HepG2 (cell line): Measurements from ENCODE around the gene AQP12A. TPM values are rescaled to one million over a fixed set of nuclear protein-coding genes. Genes with fewer than 3 reads are reported as not detected.

Experiments
- ATAC-seq: fragments of 200-7000 bp; cut with Tn5 transposase; 3 replicates; pipeline ENCODE4 v1.9.1; 2020; ENCODE audit warnings: mild to moderate bottlenecking, moderate library complexity
- BruUV-seq: library from RNA; stranded (reverse); fragments of 400-500 nt; replicated peaks from 2 replicates; lab custom pipeline; 2021; lab: Mats Ljungman, UMichigan
- CTCF ChIA-PET: fragments of 300-600 bp; formaldehyde crosslinking; extraction: SDS; loops from one replicate; lab custom pipeline; 2021; ENCODE audit warnings: low total read pairs, inconsistent platforms, low intra/inter-chr PET ratio; lab: Yijun Ruan, JAX
- POLR2A ChIA-PET: fragments of 350-600 bp; sonication (Branson Sonifier 250); formaldehyde crosslinking; loops from one replicate; lab custom pipeline; 2020; ENCODE audit warnings: antibody characterized with exemption, inconsistent platforms; lab: Yijun Ruan, JAX
- DNase-seq: peaks from one replicate; pipeline ENCODE4 v3.0.0-alpha.2; 2015; ENCODE audit warnings: low spot score
- FAIRE-seq: peaks from 3 replicates; lab custom pipeline; 2011; peaks lifted over from hg19 to GRCh38; lab: Jason Lieb, UNC
- H2AFZ ChIP-seq: one replicate; pipeline ENCODE4 v1.6.1; 2011; ENCODE audit warnings: low read length, inconsistent platforms
- H3K27ac ChIP-seq: fragments of 300-600 bp; 3 replicates; pipeline ENCODE4 v1.8.0; 2011; ENCODE audit warnings: mixed run types, mild to moderate bottlenecking, mixed read lengths, low read length, inconsistent platforms; ENCODE audit not compliant: insufficient read depth; ENCODE audit errors: extremely low read length
- H3K27me3 ChIP-seq, 2 experiments: fragments of 200-600 bp in 1 of 2; 2 replicates in 1 of 2; 3 replicates in 1 of 2; pipeline versions ENCODE4 v1.6.0 to v1.8.0; 2011; ENCODE audit warnings: low read length in 2 of 2, mild to moderate bottlenecking in 2 of 2, moderate library complexity in 2 of 2, inconsistent platforms in 1 of 2; ENCODE audit not compliant: insufficient read depth in 2 of 2, control insufficient read depth in 1 of 2
- H3K36me3 ChIP-seq, 2 experiments: fragments of 200-600 bp in 1 of 2; replicated peaks in 1 of 2; 2 replicates in 1 of 2; 3 replicates in 1 of 2; pipeline versions ENCODE4 v1.5.1 to v1.8.0; 2011; ENCODE audit warnings: low read length in 2 of 2, inconsistent platforms in 1 of 2; ENCODE audit not compliant: insufficient read depth in 2 of 2, control insufficient read depth in 1 of 2
- H3K4me1 ChIP-seq: 2 replicates; pipeline ENCODE4 v1.5.1; 2012; ENCODE audit warnings: low read length, inconsistent platforms; ENCODE audit not compliant: insufficient read depth
- H3K4me2 ChIP-seq: 2 replicates; pipeline ENCODE4 v1.6.0; 2011; ENCODE audit warnings: low read depth, low read length, inconsistent platforms
- H3K4me3 ChIP-seq, 3 experiments: fragments of 200-600 bp in 1 of 3; sonication (generic), shearing (Covaris generic) in 1 of 3; replicated peaks in 1 of 3; 2 replicates each; pipeline ENCODE4 v1.5.1; 2011 to 2016; ENCODE audit warnings: low read length in 3 of 3, inconsistent platforms in 2 of 3, low read depth in 2 of 3, mild to moderate bottlenecking in 2 of 3, control low read depth in 1 of 3, mixed read lengths in 1 of 3; ENCODE audit not compliant: insufficient read depth in 1 of 3
- H3K79me2 ChIP-seq: one replicate; pipeline ENCODE4 v1.6.1; 2011; ENCODE audit warnings: low read length, inconsistent platforms; ENCODE audit not compliant: insufficient read depth
- H3K9ac ChIP-seq: 2 replicates; pipeline ENCODE4 v1.6.0; 2011; ENCODE audit warnings: mild to moderate bottlenecking, low read depth, low read length, inconsistent platforms; ENCODE audit not compliant: insufficient read depth
- H3K9me3 ChIP-seq: 2 replicates; pipeline ENCODE4 v1.5.1; 2012; ENCODE audit warnings: mild to moderate bottlenecking, low read length
- H4K20me1 ChIP-seq: 2 replicates; pipeline ENCODE4 v1.6.0; 2011; ENCODE audit warnings: inconsistent platforms, mild to moderate bottlenecking, low read length, moderate library complexity; ENCODE audit not compliant: insufficient read depth
- MATR3 ChIP-seq: sonication (generic); formaldehyde crosslinking; IDR thresholded peaks from 2 replicates; pipeline ENCODE4 v1.4.0; 2020; ENCODE audit warnings: missing genetic modification reagents
- MEF2D ChIP-seq: sonication (generic); formaldehyde crosslinking; IDR thresholded peaks from 2 replicates; pipeline ENCODE4 v1.5.1; 2020; ENCODE audit warnings: mild to moderate bottlenecking, missing genetic modification reagents
- MTA3 ChIP-seq: sonication (generic); formaldehyde crosslinking; IDR thresholded peaks from 2 replicates; pipeline ENCODE4 v1.4.0; 2020; ENCODE audit warnings: missing genetic modification reagents
- ZNF263 ChIP-seq: sonication (generic); formaldehyde crosslinking; IDR thresholded peaks from 2 replicates; pipeline ENCODE4 v1.4.0; 2020; ENCODE audit warnings: missing genetic modification reagents
- ZNF468 ChIP-seq: sonication (generic); formaldehyde crosslinking; IDR thresholded peaks from 2 replicates; pipeline ENCODE4 v1.8.0; 2022; ENCODE audit warnings: mild to moderate bottlenecking, moderate library complexity, missing genetic modification reagents
- ZNF720 ChIP-seq: sonication (generic); formaldehyde crosslinking; IDR thresholded peaks from 2 replicates; pipeline ENCODE4 v1.4.0; 2020; ENCODE audit warnings: missing genetic modification reagents
- WGBS: methylation state at CpG from one replicate; pipeline ENCODE4 v1.1.6; 2017; ENCODE audit warnings: low lambda C conversion rate; 5-methylcytosine and 5-hydroxymethylcytosine counted together
- in situ Hi-C: cut with HindIII; loops from 2 replicates; pipeline ENCODE4 v1.10.0; 2017; ENCODE audit warnings: low pct_unique_long_range_greater_than_20kb; ENCODE audit not compliant: extremely low pct_ligation_motif_present
- intact Hi-C: fragments of 100-400 bp; cut with micrococcal nuclease; formaldehyde crosslinking; loops from one replicate; pipeline ENCODE4 v1.10.0; 2022; ENCODE audit not compliant: unreplicated experiment
- polyA plus RNA-seq, 8 experiments: library from polyadenylated mRNA; depleted of rRNA in 3 of 8; stranded (reverse) in 7 of 8; unstranded in 1 of 8; fragments of >200 nt; fragmentation: Illumina TruSeq in 4 of 8; extraction: Trizol in 4 of 8; gene quantifications; 2 replicates each; pipeline versions ENCODE4 v1.2.1 to v1.2.3, GENCODE V29; 2011 to 2016; ENCODE audit warnings: low read depth in 4 of 8, missing spikeins in 1 of 8, mixed read lengths in 1 of 8; ENCODE audit not compliant: insufficient read depth in 1 of 8
- total RNA-seq, 5 experiments: library from RNA; depleted of rRNA; stranded (reverse); fragments of >200 nt; fragmentation: Illumina TruSeq; extraction: Trizol; gene quantifications; 2 replicates each; pipeline ENCODE4 v1.2.3, GENCODE V29; 2016; ENCODE audit warnings: low read depth in 1 of 5
- TF ChIP-seq, protein P1 (sequence below): sonication (generic); formaldehyde crosslinking; IDR thresholded peaks from 2 replicates; pipeline ENCODE4 v1.4.0; 2020; ENCODE audit warnings: mild to moderate bottlenecking, missing genetic modification reagents
- TF ChIP-seq, protein P2 (sequence below): IDR thresholded peaks from 2 replicates; pipeline ENCODE4 v1.6.1; 2012; ENCODE audit warnings: inconsistent platforms
- TF ChIP-seq, protein P3 (sequence below): sonication (generic); formaldehyde crosslinking; IDR thresholded peaks from 2 replicates; pipeline ENCODE4 v1.5.1; 2020; ENCODE audit warnings: mild to moderate bottlenecking, missing genetic modification reagents, borderline replicate concordance

AQP12A gene
- total and polyA plus RNA-seq, 2 of the 13 experiments (the other 11 are each of a cell fraction or from before 2014, with no cell fraction given): not detected

DNA sequence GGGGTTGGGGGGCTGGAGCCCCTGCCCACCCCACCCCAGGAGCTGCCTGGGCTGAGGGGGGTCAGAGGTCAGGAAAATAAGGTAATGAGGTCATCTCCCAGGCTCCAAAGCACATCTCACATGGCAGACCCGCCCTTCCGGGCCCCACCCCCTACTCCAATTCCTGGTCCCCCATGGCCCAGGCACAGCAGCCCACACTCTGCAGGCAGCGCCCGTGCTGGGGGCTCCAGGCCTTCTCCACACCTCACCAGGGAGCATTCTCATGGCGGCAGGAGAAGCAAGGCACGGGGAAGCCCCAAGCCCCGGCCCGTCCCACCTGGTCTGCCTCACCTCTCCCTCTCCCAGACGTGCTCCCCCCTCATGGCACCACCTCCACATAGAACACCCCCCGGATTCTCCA is 43.8 kb downstream of the AQP12A start:
- no peak for ATAC-seq
- Histone ChIP-seq H3K9me3 (no peaks in the 10 kb centered on the region), H3K27ac (no peak overlapping the region), H3K4me3 (no peak overlapping the region), H2AFZ (no peak overlapping the region), H3K4me2 (no peak overlapping the region), H3K79me2 (no peaks in the 10 kb centered on the region), H3K4me1 (no peaks in the 10 kb centered on the region), H3K27me3 (peaks cover 37 to 94% of the 10 kb centered on the region in 2 experiments), H3K9ac (no peak overlapping the region), H3K36me3 (no peaks in the 10 kb centered on the region), H4K20me1 (peaks cover 4% of the 10 kb centered on the region; the same call in 1 of the 2 replicates)
- no peak for TF ChIP-seq ZNF720 (CRISPR knock-in tag)
- no peak for TF ChIP-seq MEF2D (CRISPR knock-in tag)
- TF ChIP-seq, protein P1, sequence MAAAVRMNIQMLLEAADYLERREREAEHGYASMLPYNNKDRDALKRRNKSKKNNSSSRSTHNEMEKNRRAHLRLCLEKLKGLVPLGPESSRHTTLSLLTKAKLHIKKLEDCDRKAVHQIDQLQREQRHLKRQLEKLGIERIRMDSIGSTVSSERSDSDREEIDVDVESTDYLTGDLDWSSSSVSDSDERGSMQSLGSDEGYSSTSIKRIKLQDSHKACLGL (CRISPR knock-in tag): no peak
- no peak for TF ChIP-seq MTA3
- TF ChIP-seq ZNF468 (CRISPR knock-in tag): no peak
- no peak for TF ChIP-seq MATR3 (CRISPR knock-in tag)
- TF ChIP-seq, protein P2, sequence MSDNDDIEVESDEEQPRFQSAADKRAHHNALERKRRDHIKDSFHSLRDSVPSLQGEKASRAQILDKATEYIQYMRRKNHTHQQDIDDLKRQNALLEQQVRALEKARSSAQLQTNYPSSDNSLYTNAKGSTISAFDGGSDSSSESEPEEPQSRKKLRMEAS: no peak
- no peak for TF ChIP-seq ZNF263 (CRISPR knock-in tag)
- TF ChIP-seq, protein P3, sequence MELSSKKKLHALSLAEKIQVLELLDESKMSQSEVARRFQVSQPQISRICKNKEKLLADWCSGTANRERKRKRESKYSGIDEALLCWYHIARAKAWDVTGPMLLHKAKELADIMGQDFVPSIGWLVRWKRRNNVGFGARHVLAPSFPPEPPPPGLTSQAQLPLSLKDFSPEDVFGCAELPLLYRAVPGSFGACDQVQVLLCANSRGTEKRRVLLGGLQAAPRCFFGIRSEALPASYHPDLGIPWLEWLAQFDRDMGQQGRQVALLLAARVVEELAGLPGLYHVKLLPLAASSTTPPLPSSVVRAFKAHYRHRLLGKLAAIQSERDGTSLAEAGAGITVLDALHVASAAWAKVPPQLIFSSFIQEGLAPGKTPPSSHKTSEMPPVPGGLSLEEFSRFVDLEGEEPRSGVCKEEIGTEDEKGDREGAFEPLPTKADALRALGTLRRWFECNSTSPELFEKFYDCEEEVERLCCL (CRISPR knock-in tag): no peak
- ChIA-PET POLR2A (no interaction called here), CTCF (no interaction called here)
- DNase-seq: no peak
- in situ Hi-C loops (no loop called here), intact Hi-C loops (no loop called here)
- no TSS peak for BruUV-seq
- 22% methylated on average over 10 of the region's 10 CpGs for WGBS
- FAIRE-seq: no peak
